GM15510 (cell line): Measurements from ENCODE around the gene ANXA2R.

Experiments
- POLR2A ChIP-seq: IDR thresholded peaks from 3 replicates; pipeline ENCODE4 v1.6.1; 2011; ENCODE audit warnings: borderline replicate concordance; ENCODE audit not compliant: insufficient read length; ENCODE audit errors: extremely low read depth

ANXA2R gene

GRCh38 chr5:43007246-43007910 lies 32.7 kb downstream of the ANXA2R start:
- TF ChIP-seq POLR2A, result no peak

GRCh38 chr5:43006424-43007202 lies 33.5 kb downstream of the ANXA2R start:
- no peak for TF ChIP-seq POLR2A

GRCh38 chr5:43005031-43005430 lies 35.1 kb downstream of the ANXA2R start:
- TF ChIP-seq POLR2A, result no peak

- TF ChIP-seq POLR2A, result no peak
These were observed 38.4 kb downstream of the ANXA2R start for GRCh38 chr5:43001748-43002147.

- TF ChIP-seq POLR2A, result no peak
These were observed 39.2 kb downstream of the ANXA2R start for GRCh38 chr5:43000914-43001313.

GRCh38 chr5:43000111-43000840 lies 39.8 kb downstream of the ANXA2R start:
- no peak for TF ChIP-seq POLR2A

GRCh38 chr5:42995360-42995751 lies 44.8 kb downstream of the ANXA2R start:
- no peak for TF ChIP-seq POLR2A

GRCh38 chr5:42994555-42995359 lies 45.4 kb downstream of the ANXA2R start:
- peak; percentile 27 for TF ChIP-seq POLR2A

- no peak for TF ChIP-seq POLR2A
These were observed 45.9 kb downstream of the ANXA2R start for GRCh38 chr5:42994246-42994554.

- TF ChIP-seq POLR2A, result peak; percentile 35
These were observed 46.4 kb downstream of the ANXA2R start for GRCh38 chr5:42993516-42994245.

- TF ChIP-seq POLR2A, result peak; percentile 76
These were observed 47.8 kb downstream of the ANXA2R start for GRCh38 chr5:42992088-42992879.

- no peak for TF ChIP-seq POLR2A
These were observed 48.6 kb downstream of the ANXA2R start for GRCh38 chr5:42991404-42992087.

- no peak for TF ChIP-seq POLR2A
These were observed 49.2 kb downstream of the ANXA2R start for GRCh38 chr5:42990892-42991291.
